ENCODE data around the gene MTHFD2.

- TF ChIP-seq CTCF (IDR thresholded peaks at IDR 0.05) (no peak), POLR2A (IDR thresholded peaks at IDR 0.05) (no peak)
These were observed 62.9 kb downstream of the MTHFD2 start for GRCh38 chr2:74261204-74261864.
